Right hindlimb (tissue), 1 donor: ENCODE measurements around the gene RBM25.
A peak's percentile ranks its signal among the peaks of the same experiment; 100 is the strongest.
"Not testable (repeated sequence)": the region's sequence is repeated elsewhere in the genome, so short reads cannot be mapped to it uniquely, and the experiment has no call there.

Source experiments
- DNase-seq: peaks from one replicate; pipeline ENCODE4 v3.0.0-alpha.2; 2018

Gene RBM25

GRCh38 chr14:73058224-73058921 is at the start of gene RBM25:
Gene RBM25 (plus strand): TSS chr14:73058534. CDS start chr14:73071642, 13,108 bp downstream.
- peak; percentile 98 for DNase-seq

- not testable (repeated sequence) for DNase-seq
These were observed 47.1 kb upstream of the RBM25 start for GRCh38 chr14:73011189-73011588.

GRCh38 chr14:73014105-73014504 is 44.2 kb upstream of the RBM25 start:
- DNase-seq, result no peak

- not testable (repeated sequence) for DNase-seq
These were observed 42.8 kb upstream of the RBM25 start for GRCh38 chr14:73015552-73015951.

- DNase-seq, result not testable (repeated sequence)
These were observed 42.3 kb upstream of the RBM25 start for GRCh38 chr14:73016011-73016410.

GRCh38 chr14:73022051-73022450 is 36.3 kb upstream of the RBM25 start:
- DNase-seq, result no peak

- DNase-seq, result no peak
These were observed 32.8 kb upstream of the RBM25 start for GRCh38 chr14:73025544-73025943.

GRCh38 chr14:73026243-73026844 is 32.0 kb upstream of the RBM25 start:
- no peak for DNase-seq

GRCh38 chr14:73026845-73027542 is 31.3 kb upstream of the RBM25 start, which contains the start of gene ZFYVE1:
Gene ZFYVE1 (minus strand): TSS chr14:73027106. CDS start chr14:73024508, 2,598 bp downstream.
- peak; percentile 99 for DNase-seq

GRCh38 chr14:73027546-73027945 is 30.8 kb upstream of the RBM25 start:
- no peak for DNase-seq

- DNase-seq, result no peak
These were observed 30.4 kb upstream of the RBM25 start for GRCh38 chr14:73027984-73028383.

GRCh38 chr14:73036706-73037450 is 21.5 kb upstream of the RBM25 start:
- DNase-seq, result not testable (repeated sequence)

GRCh38 chr14:73047808-73048207 is 10.5 kb upstream of the RBM25 start:
- no peak for DNase-seq

- no peak for DNase-seq
These were observed 8.9 kb upstream of the RBM25 start for GRCh38 chr14:73049428-73049827.

GRCh38 chr14:73055251-73055650 is 3.1 kb upstream of the RBM25 start:
- no peak for DNase-seq

GRCh38 chr14:73057944-73058223 is 450 bp upstream of the RBM25 start:
- DNase-seq, result no peak

- DNase-seq, result no peak
These were observed 764 bp downstream of the RBM25 start for GRCh38 chr14:73058922-73059673.

GRCh38 chr14:73069585-73069984 is 11.3 kb downstream of the RBM25 start:
- DNase-seq, result no peak

- DNase-seq, result no peak
These were observed 32.7 kb downstream of the RBM25 start for GRCh38 chr14:73091044-73091443.

GRCh38 chr14:73097421-73097820 is 39.1 kb downstream of the RBM25 start:
- DNase-seq, result no peak

- no peak for DNase-seq
These were observed 42.0 kb downstream of the RBM25 start for GRCh38 chr14:73100334-73100733.

GRCh38 chr14:73102806-73103497 is 44.6 kb downstream of the RBM25 start:
- DNase-seq, result no peak
